Measurements from ENCODE around the gene MAX.

MAX gene

GRCh38 chr14:65052832-65053231, 49.5 kb downstream of the MAX start:
- Mint-ChIP-seq H3K4me1 (ENCODE audit: low read depth in 2 of 2) (peaks cover 9 to 15% of the 10 kb centered on the region in 2 donors), H3K9me3 (no peaks in the 10 kb centered on the region), H3K36me3 (ENCODE audit: insufficient read depth) (peaks cover 17% of the 10 kb centered on the region), H3K27ac (peak overlapping the region; percentile 1 to 90), H3K4me3 (no peak overlapping the region), H3K27me3 (no peaks in the 10 kb centered on the region)
- no peak for DNase-seq
- no peak for ATAC-seq (replicated peaks)

DNA sequence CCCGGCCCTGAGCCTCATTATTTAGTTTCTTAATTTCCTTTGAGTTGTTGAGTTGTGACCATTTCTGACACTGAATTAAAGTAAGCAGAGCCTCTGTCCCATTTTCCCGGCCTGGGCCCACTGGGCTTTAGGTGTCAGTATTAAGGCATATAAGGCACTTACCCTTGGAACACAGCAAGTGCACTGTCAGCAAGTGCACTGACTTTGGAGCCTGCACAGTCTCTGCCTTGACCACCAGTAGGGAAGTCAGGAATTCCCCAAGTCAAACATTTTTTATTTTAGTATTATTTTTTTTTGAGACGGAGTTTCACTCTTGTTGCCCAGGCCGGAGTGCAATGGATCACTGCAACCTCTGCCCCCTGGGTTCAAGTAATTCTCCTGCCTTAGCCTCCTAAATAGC, 56.6 kb downstream of the MAX start:
- no peak overlapping the region for H3K27ac Mint-ChIP-seq
- peaks cover 1 to 11% of the 10 kb centered on the region in 2 donors for H3K4me1 Mint-ChIP-seq (ENCODE audit: low read depth in 2 of 2)
- DNase-seq, result no peak
- H3K4me3 Mint-ChIP-seq, result no peak overlapping the region
- H3K27me3 Mint-ChIP-seq, result no peaks in the 10 kb centered on the region
- ATAC-seq (replicated peaks), result no peak
- peaks cover 13% of the 10 kb centered on the region for H3K36me3 Mint-ChIP-seq (ENCODE audit: insufficient read depth)
- H3K9me3 Mint-ChIP-seq, result no peaks in the 10 kb centered on the region

- Mint-ChIP-seq H3K36me3 (ENCODE audit: insufficient read depth) (peaks cover 13% of the 10 kb centered on the region), H3K27ac (no peak overlapping the region), H3K27me3 (no peaks in the 10 kb centered on the region), H3K4me3 (no peak overlapping the region), H3K4me1 (ENCODE audit: low read depth in 2 of 2) (peaks cover 1 to 11% of the 10 kb centered on the region in 2 donors), H3K9me3 (no peaks in the 10 kb centered on the region)
- DNase-seq (no peak), ATAC-seq (replicated peaks) (no peak)
Measured at GRCh38 chr14:65045006-65045405, 57.3 kb downstream of the MAX start.

DNA sequence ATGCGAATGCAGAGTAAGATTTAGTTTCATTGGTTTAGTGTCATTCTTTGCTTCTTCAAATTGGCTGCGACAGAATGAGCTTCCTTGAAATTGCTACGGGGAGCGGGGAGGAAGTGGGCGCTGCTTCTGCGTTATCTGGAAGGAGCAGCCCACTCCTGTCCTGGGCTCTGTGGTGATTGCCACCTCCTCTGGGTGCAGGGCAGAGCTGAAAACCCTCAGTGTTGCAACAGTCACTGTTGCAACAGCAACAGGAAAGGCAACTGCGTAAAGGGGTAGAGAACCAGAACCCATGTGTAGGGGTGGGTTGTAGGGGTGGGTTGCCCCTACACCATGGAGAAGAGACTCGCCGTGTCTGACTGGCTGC, 57.7 kb downstream of the MAX start:
- no peak for ATAC-seq (replicated peaks)
- H3K36me3 Mint-ChIP-seq (ENCODE audit: insufficient read depth), result peaks cover 13% of the 10 kb centered on the region
- peaks cover 1 to 11% of the 10 kb centered on the region in 2 donors for H3K4me1 Mint-ChIP-seq (ENCODE audit: low read depth in 2 of 2)
- H3K27ac Mint-ChIP-seq, result no peak overlapping the region
- no peak overlapping the region for H3K4me3 Mint-ChIP-seq
- no peak for DNase-seq
- no peaks in the 10 kb centered on the region for H3K9me3 Mint-ChIP-seq
- H3K27me3 Mint-ChIP-seq, result no peaks in the 10 kb centered on the region

DNA sequence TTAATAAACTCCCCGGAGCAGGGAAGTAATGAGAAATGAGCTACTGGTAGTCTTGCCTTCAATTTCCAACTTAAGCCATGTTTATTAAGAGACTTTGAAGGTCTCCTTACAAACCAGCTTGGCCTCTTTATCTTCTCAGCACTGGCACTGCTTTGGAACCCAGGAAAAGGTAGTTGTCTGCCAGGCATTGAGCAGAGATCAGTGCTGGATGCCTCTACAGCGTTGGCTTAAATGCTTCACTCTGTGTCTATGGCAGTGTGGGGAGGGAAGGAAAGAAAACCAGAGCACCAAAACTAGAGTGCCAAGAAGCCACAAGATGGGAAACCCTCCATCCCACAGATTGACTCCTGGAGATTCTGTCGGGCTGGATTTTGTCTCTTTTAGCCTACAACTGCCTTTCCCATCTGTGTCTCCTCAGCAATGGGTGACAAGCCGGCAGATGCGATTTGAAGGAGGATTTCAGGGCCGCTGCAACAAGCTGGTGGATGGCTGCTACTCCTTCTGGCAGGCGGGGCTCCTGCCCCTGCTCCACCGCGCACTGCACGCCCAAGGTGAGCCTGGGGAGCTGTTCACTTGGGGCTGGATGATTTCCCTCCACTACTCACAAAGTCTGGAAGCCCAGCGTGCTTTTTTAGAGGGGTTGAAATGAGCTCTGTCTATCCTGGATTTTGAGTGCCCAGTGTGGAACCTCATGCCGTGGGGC, 58.3 kb downstream of the MAX start:
- DNase-seq (no peak), ATAC-seq (replicated peaks) (no peak)
- Mint-ChIP-seq H3K4me3 (no peak overlapping the region), H3K27me3 (no peaks in the 10 kb centered on the region), H3K4me1 (ENCODE audit: low read depth in 2 of 2) (peaks cover 1 to 11% of the 10 kb centered on the region in 2 donors), H3K36me3 (ENCODE audit: insufficient read depth) (peaks cover 13% of the 10 kb centered on the region), H3K27ac (peak overlapping the region in 1 of 2 donors; percentile 44), H3K9me3 (no peaks in the 10 kb centered on the region)

DNA sequence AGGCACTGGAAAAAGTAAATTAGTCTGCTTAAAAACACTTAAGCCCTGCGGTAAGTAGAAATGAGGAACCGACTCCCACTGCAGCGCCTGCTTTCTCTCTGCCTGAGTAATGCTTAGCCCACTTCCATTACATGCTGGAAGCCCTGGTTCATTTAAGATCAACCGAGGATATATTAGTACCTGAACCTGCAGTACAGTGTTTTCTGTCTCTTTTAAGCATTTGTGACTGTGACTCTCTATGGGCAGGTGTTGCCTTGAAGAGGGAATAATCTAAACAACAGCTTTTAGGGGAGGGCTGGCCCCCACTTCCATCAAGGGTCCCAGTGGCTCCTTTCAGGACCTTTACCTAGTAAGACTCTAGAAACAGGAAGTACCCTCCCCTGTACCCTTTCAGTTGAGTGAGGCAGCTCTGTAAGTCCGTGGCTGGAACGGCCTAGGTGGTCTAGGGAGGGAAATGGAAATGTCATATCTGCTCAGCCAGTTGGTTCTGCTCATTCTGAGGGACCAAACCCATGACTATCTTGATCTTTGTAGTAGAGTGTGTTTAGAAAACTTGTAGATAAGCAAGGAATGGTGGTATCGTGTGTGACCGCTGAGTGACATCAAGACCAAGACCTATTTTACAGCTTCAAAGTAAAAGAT, 59.5 kb downstream of the MAX start:
- no peak for DNase-seq
- peaks cover 16% of the 10 kb centered on the region for H3K36me3 Mint-ChIP-seq (ENCODE audit: insufficient read depth)
- no peak overlapping the region for H3K27ac Mint-ChIP-seq

DNA sequence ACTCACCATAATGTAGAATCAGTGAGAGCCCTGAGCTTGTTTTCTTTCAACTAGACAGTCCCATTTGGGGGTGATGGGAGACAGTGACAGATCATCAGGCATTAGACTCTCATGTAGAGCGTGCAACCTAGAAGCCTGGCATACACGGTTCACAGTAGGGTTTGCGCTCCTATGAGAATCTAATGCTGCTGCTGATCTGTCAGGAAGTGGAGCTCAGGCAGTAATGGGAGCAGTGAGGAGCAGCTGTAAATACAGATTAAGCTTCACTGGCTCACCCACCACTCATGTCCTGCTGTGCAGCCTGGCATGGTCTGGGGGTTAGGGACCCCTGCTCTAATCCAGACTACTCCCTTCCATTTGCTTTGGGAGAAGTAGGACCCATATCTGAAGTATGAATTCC, 60.0 kb downstream of the MAX start:
- Mint-ChIP-seq H3K4me1 (ENCODE audit: low read depth in 2 of 2) (peaks cover 0 to 5% of the 10 kb centered on the region in 2 donors), H3K9me3 (no peaks in the 10 kb centered on the region), H3K27me3 (no peaks in the 10 kb centered on the region), H3K27ac (no peak overlapping the region), H3K4me3 (no peak overlapping the region), H3K36me3 (ENCODE audit: insufficient read depth) (peaks cover 16% of the 10 kb centered on the region)
- no peak for ATAC-seq (replicated peaks)
- DNase-seq, result no peak

More for the DNA sequence above, 59.5 kb downstream of the MAX start:
- Mint-ChIP-seq H3K4me1 (ENCODE audit: low read depth in 2 of 2) (peaks cover 1 to 11% of the 10 kb centered on the region in 2 donors), H3K4me3 (no peak overlapping the region), H3K27me3 (no peaks in the 10 kb centered on the region), H3K9me3 (no peaks in the 10 kb centered on the region)
- no peak for ATAC-seq (replicated peaks)

DNA sequence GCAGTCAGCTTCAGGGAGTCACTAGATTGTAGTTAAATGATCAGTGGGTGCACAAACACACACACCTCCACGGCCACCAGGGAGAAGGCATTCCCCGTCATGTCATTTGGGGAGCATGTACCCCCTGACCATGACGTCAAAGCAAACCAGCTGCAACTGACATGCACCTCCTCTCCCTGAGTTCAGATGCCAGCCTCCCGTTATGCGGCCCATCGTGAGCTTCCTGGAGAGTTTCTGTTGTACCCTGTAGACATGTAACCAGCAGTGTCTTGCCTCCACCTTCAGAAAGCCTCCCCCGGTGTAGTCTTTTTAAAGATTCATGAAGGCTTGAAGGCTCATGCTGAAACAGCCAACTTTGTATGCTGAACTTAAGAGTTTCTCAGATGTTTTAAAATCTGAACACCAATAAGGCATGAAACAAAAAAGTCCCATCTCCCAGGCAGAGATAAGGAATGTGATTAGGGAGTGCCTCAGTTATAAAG, 60.8 kb downstream of the MAX start:
- no peak overlapping the region for H3K4me3 Mint-ChIP-seq

GRCh38 chr14:65040666-65041433, 61.5 kb downstream of the MAX start:
- no peak for DNase-seq
- H3K27ac Mint-ChIP-seq, result no peak overlapping the region
- H3K4me1 Mint-ChIP-seq (ENCODE audit: low read depth in 2 of 2), result no peaks in the 10 kb centered on the region
- H3K4me3 Mint-ChIP-seq, result no peak overlapping the region
- no peaks in the 10 kb centered on the region for H3K9me3 Mint-ChIP-seq
- no peak for ATAC-seq (replicated peaks)
- peaks cover 19% of the 10 kb centered on the region for H3K36me3 Mint-ChIP-seq (ENCODE audit: insufficient read depth)
- no peaks in the 10 kb centered on the region for H3K27me3 Mint-ChIP-seq

More for the DNA sequence above, 60.8 kb downstream of the MAX start:
- no peaks in the 10 kb centered on the region for H3K9me3 Mint-ChIP-seq
- ATAC-seq (replicated peaks) (no peak), DNase-seq (no peak)
- peaks cover 0 to 2% of the 10 kb centered on the region in 2 donors for H3K4me1 Mint-ChIP-seq (ENCODE audit: low read depth in 2 of 2)
- peaks cover 19% of the 10 kb centered on the region for H3K36me3 Mint-ChIP-seq (ENCODE audit: insufficient read depth)
- no peaks in the 10 kb centered on the region for H3K27me3 Mint-ChIP-seq
- no peak overlapping the region for H3K27ac Mint-ChIP-seq

DNA sequence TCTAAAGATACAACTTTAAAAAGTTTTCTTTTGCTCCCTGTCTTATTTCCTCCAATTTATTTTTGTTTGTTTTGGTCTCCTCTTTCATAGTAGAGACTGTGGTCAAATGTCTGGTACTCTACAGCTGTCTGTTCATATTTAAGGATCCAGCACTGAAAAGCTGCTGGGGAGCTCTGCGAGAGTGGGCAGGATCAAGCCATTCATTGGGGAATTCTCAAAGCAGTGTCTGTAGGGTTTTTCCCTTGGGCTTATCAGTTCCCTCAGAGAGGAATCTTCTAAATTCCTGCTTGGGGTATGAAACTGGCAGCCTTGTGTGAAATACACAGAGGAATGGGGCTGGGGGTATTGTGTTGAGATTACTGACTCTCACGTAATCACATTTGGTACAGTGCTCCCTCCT, 63.4 kb downstream of the MAX start:
- ATAC-seq (replicated peaks) (no peak), DNase-seq (no peak)
- H3K4me1 Mint-ChIP-seq (ENCODE audit: low read depth in 2 of 2), result no peaks in the 10 kb centered on the region
- H3K27ac Mint-ChIP-seq, result no peak overlapping the region
- H3K4me3 Mint-ChIP-seq, result no peak overlapping the region
- no peaks in the 10 kb centered on the region for H3K9me3 Mint-ChIP-seq
- no peaks in the 10 kb centered on the region for H3K27me3 Mint-ChIP-seq
- peaks cover 24% of the 10 kb centered on the region for H3K36me3 Mint-ChIP-seq (ENCODE audit: insufficient read depth)

DNA sequence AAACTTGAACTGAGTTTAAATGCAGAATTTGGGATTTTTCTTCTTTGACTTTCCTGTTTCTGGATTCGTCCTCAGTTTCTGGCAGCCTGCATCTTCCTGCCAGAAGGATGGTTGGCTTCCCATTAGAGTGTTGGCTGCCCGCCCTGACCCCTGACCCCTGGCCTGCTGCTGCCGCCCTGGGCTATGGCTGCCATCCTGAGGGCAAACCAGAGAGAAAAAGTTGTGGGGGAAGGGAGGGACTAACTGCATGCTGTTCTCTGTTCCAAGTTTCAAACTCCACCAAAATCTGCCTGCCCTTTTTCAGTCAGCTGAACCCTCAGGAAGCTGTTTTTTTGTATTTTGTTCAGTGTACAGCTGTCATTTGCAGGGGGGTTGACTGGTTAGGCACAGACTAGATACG, 67.3 kb downstream of the MAX start:
- H3K27ac Mint-ChIP-seq, result no peak overlapping the region
- no peaks in the 10 kb centered on the region for H3K4me1 Mint-ChIP-seq (ENCODE audit: low read depth in 2 of 2)
- no peaks in the 10 kb centered on the region for H3K9me3 Mint-ChIP-seq
- H3K4me3 Mint-ChIP-seq, result no peak overlapping the region
- H3K27me3 Mint-ChIP-seq, result no peaks in the 10 kb centered on the region
- peaks cover 20% of the 10 kb centered on the region for H3K36me3 Mint-ChIP-seq (ENCODE audit: insufficient read depth)
- DNase-seq, result no peak
- no peak for ATAC-seq (replicated peaks)

GRCh38 chr14:65034021-65034420, 68.3 kb downstream of the MAX start:
- peaks cover 23% of the 10 kb centered on the region for H3K36me3 Mint-ChIP-seq (ENCODE audit: insufficient read depth)
- no peak for DNase-seq
- H3K9me3 Mint-ChIP-seq, result no peaks in the 10 kb centered on the region
- no peak overlapping the region for H3K27ac Mint-ChIP-seq
- ATAC-seq (replicated peaks), result no peak
- no peaks in the 10 kb centered on the region for H3K27me3 Mint-ChIP-seq
- no peaks in the 10 kb centered on the region for H3K4me1 Mint-ChIP-seq (ENCODE audit: low read depth in 2 of 2)
- no peak overlapping the region for H3K4me3 Mint-ChIP-seq

DNA sequence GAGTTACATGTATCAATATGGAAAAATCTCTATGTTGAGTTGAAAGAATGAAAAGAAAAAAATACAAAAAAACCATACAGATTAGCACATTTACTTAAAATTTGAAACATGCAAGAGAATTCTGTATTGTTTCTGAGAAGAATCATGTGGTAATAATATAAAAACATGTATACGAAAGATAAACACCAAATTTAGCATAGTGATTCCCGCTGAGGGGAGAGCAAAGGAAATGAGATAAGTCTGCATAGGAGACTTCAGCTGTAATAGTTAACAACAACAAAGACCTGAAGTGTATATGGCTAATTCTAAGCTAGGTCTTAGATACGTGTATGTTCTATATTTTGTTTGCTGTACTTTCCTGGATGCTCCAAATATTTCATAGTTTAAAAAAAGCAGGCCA, 69.1 kb downstream of the MAX start:
- Mint-ChIP-seq H3K4me3 (no peak overlapping the region), H3K27ac (no peak overlapping the region), H3K36me3 (ENCODE audit: insufficient read depth) (peaks cover 20% of the 10 kb centered on the region), H3K9me3 (no peaks in the 10 kb centered on the region), H3K27me3 (no peaks in the 10 kb centered on the region), H3K4me1 (ENCODE audit: low read depth in 2 of 2) (no peaks in the 10 kb centered on the region)
- ATAC-seq (replicated peaks) (no peak), DNase-seq (no peak)

DNA sequence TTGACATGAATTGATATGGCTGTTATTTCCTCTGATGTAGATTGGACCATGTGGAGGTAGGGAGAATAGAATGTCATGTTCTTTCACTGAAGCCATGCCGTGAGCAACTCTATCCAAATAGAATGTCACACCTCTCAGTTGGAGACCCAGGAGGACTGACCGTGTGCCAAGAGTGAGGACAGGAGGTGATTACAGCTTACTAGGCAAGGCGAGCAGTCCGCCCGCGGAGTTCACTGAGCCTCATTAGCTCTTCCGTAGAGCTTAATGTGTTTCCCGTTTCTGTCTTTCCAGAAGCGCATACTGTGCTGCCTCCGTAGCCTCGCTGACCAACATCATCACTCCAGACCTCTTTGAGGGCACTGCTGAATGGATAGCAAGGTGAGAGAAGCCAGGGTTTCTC, 70.0 kb downstream of the MAX start:
- H3K27ac Mint-ChIP-seq, result no peak overlapping the region
- peaks cover 24% of the 10 kb centered on the region for H3K36me3 Mint-ChIP-seq (ENCODE audit: insufficient read depth)
- no peaks in the 10 kb centered on the region for H3K27me3 Mint-ChIP-seq
- no peak overlapping the region for H3K4me3 Mint-ChIP-seq
- ATAC-seq (replicated peaks) (no peak), DNase-seq (no peak)
- no peaks in the 10 kb centered on the region for H3K4me1 Mint-ChIP-seq (ENCODE audit: low read depth in 2 of 2)
- no peaks in the 10 kb centered on the region for H3K9me3 Mint-ChIP-seq
